RCC 7860 (cell line): Measurements from ENCODE around the gene UBASH3B.
"Not testable (repeated sequence)": the region's sequence is repeated elsewhere in the genome, so short reads cannot be mapped to it uniquely, and the experiment has no call there.

ENCODE experiments used
- DNase-seq: peaks from one replicate; pipeline ENCODE4 v3.0.0-alpha.2; 2015; ENCODE audit warnings: low spot score
- FAIRE-seq: peaks from 2 replicates; lab custom pipeline; 2012; peaks lifted over from hg19 to GRCh38; lab: Jason Lieb, UNC

The UBASH3B gene

DNA sequence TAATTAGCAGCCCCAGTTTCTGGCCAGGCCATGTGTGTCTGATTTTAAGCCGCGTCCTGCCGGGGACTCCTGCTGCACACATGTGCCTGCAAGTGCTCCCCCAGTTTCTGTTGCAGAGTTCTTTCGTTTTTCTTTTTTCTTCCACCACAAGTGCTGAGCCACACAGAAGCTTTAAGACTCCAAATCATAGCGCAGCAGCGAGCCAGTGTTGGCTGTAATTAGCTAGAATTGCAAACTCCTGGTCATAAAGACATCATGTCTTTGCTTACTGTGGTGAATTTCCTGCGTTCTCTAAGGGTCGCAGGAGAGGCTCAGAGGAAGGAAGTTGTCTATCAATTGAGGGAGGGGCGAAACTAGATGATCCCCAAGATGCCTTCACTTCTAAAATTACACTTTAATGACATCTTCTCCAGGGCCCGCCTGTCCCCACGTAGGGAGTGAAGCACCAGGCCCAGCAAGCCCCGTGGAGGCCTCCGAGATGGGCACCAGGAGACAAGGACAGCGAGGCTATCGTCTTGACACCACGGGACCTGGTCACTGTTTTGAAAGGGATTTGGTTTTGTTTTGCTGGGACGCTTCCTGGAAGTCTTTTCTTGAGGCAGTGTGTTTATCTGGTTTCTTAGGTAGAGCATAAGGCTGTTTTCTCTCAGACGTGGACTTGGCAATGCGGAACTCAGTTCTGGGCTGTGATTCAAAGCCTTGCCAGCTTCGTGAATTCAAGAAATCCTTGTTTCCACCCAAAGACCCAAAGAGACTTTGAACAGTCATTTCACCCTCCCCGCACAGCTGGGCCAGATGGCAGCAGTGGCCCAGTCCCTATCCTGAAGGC is 71.8 kb downstream of the UBASH3B start:
- no peak for DNase-seq
- no peak for FAIRE-seq

- FAIRE-seq = no peak
These were observed 73.0 kb downstream of the UBASH3B start for GRCh38 chr11:122728561-122728960.

GRCh38 chr11:122729139-122729538 is 73.6 kb downstream of the UBASH3B start:
- FAIRE-seq = no peak
- no peak for DNase-seq

More at GRCh38 chr11:122728561-122728960, 73.0 kb downstream of the UBASH3B start:
- DNase-seq = no peak

DNA sequence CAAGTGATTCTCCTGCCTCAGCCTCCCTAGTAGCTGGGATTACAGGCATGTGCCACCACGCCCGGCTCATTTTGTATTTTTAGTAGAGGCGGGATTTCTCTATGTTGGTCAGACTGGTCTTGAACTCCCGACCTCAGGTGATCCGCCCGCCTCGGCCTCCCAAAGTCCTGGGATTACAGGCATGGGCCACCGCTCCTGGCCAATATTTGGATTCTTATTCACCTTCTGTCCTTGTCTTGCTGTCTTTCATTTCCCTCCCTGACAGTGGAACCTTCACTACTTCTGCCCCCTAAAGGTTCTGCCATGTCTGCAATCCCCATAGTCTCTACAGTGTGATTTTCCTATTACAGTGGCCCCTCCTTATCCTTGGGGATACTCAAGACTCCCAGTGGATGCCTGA is 75.2 kb downstream of the UBASH3B start:
- FAIRE-seq, DNase-seq: not testable (repeated sequence)

DNA sequence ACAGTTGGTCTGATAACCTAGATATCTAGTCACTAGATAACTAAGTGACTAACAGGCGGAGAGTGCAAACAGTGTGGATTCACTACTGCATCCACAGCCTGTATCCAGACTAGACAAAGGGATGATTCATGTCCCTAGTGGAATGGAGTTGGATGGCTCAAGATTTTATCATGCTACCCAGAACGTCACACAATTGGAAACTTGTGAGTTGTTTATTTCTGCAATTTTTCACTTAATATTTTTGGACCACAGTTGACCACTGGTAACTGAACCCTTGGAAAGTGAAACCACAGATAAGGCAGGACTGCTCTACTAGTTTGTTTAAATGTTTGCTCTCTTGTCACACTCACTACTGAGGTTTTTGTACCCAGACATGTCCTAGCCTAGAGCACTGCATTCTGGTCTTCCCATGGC is 76.0 kb downstream of the UBASH3B start:
- peak; percentile 63 for FAIRE-seq
- peak; percentile 66 for DNase-seq

DNA sequence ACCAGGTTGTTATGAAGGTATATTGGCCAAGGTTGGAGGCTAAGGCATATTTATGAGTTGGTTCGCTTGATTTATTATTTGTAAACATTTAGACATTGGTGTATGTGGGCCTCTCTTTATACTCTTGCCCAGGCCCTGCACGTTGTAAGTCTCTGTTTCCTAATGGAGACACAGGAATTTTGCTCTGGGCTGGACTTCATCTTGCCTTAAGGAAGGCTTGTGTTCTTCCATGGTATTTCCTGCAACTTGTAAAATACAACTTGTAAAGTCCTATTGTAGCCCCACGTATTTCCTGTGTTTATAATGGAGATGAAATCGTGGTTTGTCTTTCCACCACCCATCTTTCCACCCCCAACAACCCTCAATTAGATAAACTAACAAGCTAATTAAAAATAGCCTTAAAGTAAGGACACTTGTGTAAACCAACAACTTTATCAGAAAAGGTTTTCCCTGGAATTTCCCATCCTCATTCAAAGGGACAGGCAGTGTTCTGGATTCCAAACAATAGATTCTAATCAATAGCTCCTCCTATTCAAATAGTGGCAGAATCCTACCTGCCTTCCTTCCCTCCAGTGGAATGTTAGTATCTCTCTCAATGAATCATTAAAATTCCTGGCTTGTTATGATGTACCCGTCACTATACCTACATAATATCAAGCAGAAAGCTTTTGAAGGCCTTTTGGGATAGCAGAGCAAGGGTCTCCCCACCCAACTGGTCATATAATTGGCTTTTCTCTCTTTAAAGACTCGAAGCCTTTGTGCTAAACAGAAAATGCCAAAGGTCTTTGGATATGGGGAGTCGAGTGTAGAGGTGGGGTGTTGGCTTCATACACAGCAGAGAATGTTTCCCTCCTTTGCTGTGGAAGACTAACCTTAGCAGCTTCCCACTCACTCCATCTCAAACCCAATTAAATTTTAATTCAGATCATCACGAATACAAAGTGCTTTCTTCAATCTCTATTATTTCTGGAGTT is 77.1 kb downstream of the UBASH3B start:
- FAIRE-seq (no peak), DNase-seq (no peak)

GRCh38 chr11:122733318-122733717 is 77.8 kb downstream of the UBASH3B start:
- DNase-seq = no peak

DNA sequence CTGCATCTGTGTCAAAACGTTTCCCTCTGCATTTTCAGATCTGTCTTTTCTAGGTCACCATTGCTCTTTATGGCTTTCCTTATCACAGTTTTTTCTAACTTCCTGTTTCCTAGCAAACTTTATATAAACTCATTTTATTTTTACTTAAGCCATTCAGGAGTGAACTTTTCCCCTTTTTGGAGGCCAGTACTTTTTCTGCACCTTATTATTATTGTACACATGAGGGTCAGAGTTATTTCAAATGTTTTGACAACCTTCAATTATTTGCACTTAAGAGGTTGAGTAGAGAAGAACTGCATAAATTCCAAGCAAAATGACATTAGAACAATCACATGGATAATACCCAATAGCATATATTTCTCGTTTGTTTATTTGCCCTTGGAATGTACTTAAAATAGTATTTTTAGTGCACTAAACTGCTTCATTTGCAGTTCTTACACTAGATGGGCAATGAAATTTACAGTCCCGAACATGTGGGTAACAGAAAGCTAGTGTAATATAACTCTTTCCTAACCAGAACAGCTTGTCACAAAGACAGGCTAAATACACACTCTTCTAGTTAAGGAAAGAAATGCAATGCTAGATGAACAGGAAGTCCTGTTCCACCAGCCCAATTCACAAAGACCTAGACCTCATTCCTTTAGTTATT is 79.5 kb downstream of the UBASH3B start:
- no peak for DNase-seq
- FAIRE-seq = no peak

More at GRCh38 chr11:122733318-122733717, 77.8 kb downstream of the UBASH3B start:
- no peak for FAIRE-seq

DNA sequence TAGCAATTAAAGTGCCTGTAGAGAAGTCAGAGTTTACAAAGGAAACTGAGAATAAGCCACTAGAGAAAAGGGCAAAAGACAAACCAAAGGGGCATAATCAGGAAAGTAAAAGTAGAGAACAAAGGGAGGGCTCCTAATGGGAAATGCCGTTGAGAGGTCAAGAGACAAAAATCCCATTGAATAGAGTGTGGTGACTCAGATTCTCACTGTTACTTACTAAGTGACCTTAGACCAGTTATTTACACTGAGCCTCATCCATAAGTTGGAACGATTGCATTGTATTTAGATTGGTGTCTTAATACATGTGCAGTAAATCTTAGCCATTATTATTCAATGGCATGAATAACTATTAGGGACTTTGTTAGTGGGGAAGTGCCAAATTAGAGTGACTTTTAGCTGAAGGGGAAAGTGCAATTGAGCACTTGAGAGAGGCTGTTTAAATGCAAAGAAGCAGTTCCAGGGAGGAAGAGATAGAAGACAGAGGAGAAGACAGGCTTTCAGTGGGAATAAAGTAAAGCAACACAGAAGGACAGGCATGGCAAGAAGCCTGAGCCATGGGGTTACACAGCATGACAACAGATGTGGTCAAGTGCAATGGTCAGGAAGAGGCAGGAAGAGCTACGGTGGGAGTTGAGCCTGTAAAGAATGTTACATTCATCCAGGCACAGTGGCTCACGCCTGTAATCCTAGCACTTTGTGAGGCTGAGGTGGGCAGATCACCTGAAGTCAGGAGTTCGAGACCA is 82.6 kb downstream of the UBASH3B start:
- no peak for FAIRE-seq
- no peak for DNase-seq

- no peak for FAIRE-seq
- DNase-seq = no peak
These were observed 86.2 kb downstream of the UBASH3B start for GRCh38 chr11:122741613-122742300.

GRCh38 chr11:122742301-122743018 is 86.9 kb downstream of the UBASH3B start:
- FAIRE-seq (no peak), DNase-seq (no peak)

GRCh38 chr11:122743097-122743741 is 87.7 kb downstream of the UBASH3B start:
- DNase-seq (no peak), FAIRE-seq (no peak)

DNA sequence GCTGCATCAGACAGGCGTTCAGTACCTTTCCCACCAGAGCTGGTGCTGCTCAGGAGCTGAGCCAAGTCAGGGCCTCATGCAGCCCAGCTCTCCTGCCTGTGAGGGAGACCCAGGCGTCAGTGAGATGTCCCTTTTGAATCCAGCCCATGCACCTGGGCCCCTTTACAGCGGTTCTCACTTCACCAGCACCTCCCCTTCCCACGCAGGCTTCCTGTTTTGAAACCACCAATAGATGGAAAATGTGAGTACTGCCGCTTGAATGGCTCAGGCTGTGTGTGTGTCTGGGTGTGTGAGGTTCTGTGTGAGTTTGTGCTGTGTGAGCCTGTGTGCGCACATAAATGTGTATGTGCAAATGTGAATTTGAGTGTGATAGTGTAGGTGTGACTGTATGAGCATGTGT is 88.4 kb downstream of the UBASH3B start:
- FAIRE-seq = no peak
- DNase-seq = no peak

GRCh38 chr11:122744357-122744756 is 88.8 kb downstream of the UBASH3B start:
- FAIRE-seq (no peak), DNase-seq (no peak)

- FAIRE-seq = no peak
These were observed 89.6 kb downstream of the UBASH3B start for GRCh38 chr11:122745111-122745510.

DNA sequence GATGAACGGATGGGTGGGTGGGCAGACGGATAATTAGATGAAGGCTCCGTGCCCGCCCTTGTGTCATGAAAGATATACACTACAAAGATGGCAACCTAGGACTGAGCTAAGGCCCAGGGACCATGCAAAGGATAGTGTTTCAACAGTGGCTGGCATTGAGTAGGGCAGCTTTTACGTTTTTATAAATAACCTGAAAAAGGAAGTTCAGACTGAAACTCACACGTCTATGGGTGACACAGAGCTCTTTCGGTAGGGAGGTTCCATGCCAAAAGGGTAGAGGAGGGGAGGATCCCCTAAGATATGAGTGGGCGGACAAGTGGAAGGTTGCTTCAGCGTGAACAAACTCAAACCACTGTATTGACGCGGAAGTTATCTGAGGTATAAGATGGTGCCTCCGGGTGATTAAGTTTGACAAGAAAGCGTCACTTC is 90.5 kb downstream of the UBASH3B start:
- DNase-seq (no peak), FAIRE-seq (no peak)

More at GRCh38 chr11:122745111-122745510, 89.6 kb downstream of the UBASH3B start:
- no peak for DNase-seq

DNA sequence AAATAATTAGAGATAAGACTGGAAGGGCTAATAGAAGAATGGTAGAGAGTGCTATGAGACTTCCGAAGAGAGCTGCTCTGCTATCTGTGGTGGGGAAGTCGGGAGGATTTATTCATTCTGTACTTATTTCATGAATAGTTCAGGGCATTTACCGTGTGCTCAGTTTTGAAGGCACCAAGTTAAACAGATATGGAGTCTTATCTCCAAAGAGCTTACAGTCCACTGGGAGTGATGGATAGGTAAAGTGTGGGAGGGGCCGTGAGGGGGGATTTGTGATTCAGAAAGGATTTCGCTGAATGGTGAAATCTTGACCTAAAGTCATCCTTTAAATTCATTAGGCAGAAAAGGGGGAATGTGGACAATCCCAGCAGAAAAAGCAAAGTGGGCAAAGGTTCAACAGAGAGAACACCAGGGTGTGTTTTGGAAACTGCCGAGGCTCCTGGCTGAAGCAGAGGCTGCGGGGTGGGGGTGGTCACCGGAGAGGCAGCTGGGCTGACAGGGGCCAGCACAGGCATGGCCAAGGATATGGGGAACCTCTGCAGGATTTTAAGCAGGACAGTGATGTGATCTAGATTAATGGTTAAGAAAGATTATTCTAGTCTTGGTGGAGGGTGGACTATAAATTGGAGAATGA is 91.2 kb downstream of the UBASH3B start:
- FAIRE-seq (no peak), DNase-seq (no peak)

- DNase-seq (no peak), FAIRE-seq (no peak)
These were observed 91.8 kb downstream of the UBASH3B start for GRCh38 chr11:122747351-122747781.
